ENCODE data around the gene RNF208.
"Not testable (repeated sequence)": the region's sequence is repeated elsewhere in the genome, so short reads cannot be mapped to it uniquely, and the experiment has no call there.

Gene RNF208, protein sequence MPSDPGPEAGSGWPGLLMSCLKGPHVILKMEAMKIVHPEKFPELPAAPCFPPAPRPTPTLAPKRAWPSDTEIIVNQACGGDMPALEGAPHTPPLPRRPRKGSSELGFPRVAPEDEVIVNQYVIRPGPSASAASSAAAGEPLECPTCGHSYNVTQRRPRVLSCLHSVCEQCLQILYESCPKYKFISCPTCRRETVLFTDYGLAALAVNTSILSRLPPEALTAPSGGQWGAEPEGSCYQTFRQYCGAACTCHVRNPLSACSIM

DNA sequence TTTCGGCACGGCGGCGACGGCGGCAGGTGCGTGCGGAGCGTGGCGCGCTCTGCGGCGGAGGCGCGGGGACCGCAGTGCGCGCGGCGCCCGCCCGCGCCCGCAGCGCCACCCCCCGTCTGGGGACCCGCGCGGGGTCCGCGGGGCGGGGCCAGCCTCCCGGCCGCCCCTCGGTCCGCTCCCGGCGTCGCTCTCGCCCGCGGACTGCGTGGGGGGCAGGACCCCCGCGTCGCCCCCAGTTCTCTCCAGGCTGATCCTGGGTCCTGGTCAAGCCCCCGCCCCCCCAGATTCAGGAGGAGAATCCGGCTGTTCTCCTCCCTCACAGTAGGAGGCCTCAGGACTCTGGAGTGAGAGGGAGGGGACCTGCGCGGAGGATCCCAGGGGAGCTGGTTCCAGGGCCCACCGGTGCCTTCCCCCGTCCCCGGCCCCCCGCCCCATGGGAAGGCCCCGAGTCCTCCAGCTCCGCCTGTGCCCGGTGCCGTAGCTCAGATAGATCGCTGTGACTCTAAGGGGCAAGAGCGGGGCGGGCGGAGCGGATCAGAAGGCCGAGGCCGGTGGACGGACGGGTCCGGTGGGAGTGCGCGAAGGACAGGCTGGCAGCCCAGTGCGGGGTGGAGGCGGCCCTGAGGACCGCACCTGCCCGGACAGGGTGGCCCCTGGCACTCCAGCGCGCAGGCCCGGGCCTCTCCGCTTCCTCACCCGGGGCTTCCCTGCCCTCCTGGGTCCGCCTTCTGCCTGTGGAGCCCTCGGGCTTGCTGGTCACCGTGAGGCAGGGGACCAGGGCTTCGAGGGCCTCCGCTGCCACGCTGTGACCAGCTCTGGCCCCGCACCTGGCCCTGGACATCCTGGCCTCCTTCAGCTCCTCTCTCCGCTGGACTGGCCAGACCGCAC is at the start of gene RNF208:
TSS of gene RNF208 (minus strand) at position 51 of the 888 bp plus-strand sequence. CDS start 1,028 bp downstream, outside the sequence.
- DNase-seq (ENCODE audit: low read depth): no peak
- H3K4me3 ChIP-seq (ENCODE audit: low read depth, low read length): peak within 1 kb of the TSS; percentile 73

DNA sequence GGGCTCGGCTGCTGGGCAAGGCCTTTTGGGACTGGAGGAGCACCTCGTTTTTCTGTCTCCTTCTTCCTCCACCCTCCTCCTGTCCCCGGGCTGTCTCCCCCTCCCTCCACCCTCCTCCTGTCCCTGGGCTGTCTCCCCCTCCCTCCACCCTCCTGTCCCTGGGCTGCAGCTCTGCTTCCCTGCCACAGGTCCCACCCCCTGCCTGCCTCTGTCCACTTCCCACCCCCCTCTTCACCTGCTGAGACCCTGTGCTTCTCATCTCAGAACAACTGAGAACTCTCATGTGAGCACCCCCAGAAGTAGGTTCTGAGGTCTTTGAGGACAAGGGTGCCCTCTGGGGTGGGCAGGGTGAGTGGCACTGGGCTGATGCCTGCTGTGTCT is 49.6 kb upstream of the RNF208 start:
- no peak overlapping the region for H3K4me3 ChIP-seq (ENCODE audit: low read depth, low read length)
- DNase-seq (ENCODE audit: low read depth): no peak

DNA sequence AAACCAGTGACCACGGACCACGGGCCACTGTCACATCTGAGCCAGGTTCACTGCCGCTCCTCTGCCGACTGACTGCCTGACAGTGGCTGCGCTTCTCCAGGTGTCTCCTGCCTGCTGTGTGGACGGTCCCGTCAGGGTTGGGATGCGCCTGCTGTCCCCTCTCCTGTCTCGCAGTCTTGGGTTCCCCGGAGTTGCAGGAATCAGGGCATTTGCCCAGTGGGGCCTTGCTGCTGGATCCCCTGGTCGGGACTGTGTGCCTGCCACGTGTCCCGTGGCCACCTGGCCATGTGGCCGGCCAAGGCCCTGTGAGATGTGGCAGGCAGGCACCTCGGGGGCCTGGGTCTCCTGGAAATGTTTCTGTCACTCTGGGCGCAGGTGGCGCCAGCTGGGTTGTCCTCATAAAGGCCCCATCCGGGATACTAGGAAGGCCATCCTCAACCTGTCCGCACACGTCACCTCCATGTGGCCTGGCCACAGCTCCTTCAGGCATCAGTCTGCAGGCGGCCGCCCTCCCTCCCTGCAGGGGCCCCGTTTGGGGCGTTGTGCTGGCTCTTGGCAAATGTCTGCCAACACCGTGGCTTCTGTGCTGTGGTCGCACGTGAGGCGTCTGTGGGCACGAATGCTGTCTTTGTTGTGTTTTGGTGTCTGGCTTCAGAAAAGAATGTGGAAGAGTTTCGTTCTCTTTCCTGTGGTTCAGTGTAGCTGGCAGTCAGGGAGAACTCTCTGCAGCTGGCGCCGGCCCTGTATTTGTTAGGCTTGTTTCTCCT is 49.1 kb upstream of the RNF208 start:
- H3K4me3 ChIP-seq (ENCODE audit: low read depth, low read length): no peak overlapping the region
- DNase-seq (ENCODE audit: low read depth): no peak

DNA sequence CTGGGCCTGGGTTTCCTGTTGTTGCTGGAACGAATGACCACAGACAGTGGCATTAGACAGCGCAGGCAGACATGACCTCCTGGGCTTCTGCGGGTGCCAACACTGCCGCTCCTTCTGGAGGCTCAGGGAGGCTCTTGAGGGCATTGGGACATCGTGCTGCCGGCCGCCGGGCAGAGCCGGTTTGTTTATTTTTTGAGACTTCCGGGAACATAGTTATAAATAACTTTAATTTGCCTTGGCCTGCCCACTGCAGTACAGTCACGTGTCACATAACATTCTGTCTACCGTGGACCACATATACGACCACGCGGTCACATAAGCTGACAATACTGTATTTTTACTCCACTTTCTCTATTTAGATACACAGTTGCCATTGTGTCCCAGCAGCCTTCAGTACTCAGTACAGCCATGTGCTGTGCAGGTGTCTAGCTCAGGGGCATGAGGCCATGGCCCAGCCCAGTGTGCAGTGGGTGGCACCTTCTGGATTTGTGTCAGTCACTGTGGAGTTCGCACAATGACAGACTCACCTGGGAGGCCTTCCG is 47.3 kb upstream of the RNF208 start:
- no peak for DNase-seq (ENCODE audit: low read depth)
- no peak overlapping the region for H3K4me3 ChIP-seq (ENCODE audit: low read depth, low read length)

DNA sequence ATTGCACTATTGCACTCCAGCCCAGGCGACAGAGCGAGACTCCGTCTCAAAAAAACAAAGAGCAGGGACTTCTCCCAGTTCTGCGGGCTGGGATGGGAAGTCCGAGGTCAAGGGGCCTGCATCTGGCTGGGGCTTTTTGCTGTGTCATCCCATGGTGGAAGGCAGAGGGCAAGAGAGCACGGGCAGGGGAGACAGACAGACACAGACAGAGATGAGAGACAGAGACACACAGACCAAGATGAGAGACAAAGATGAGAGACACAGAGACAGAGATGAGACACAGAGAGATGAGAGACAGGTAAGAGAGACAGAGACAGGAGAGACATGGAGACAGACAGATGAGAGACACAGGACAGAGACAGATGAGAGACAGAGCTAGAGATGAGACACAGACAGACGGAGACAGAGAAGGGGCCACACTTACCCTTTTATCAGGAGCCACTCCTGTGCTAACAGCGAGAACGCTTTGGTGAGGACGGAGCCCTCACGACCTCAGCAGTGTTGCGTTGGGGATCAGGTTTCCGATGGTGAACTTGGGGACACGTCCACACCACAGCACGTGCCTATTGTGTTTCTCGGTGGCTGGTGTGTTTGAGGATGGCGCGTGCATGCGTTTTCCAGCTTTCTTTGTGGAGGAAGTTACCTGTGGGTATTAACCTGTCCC is 46.6 kb upstream of the RNF208 start:
- no peak overlapping the region for H3K4me3 ChIP-seq (ENCODE audit: low read depth, low read length)
- no peak for DNase-seq (ENCODE audit: low read depth)

DNA sequence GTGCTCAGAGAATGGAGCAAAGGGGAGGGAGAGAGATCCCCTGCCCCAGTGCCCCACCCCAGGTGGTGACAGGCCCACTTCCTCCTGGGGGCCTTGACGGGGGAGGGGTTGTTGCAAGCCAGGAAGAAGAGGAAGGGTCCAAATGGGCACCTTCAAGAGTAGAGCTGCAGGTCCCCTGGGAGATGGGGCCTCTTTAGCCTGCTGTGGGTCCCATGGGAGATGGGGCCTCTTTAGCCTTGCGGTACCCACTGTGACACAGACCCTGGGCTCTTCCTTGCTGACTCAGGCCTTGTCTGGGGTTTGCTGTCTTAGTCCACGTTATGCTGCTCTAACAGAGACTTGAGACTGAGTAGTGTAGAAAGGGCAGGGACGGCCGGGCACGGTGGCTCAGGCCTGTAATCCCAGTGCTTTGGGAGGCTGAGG is 45.9 kb upstream of the RNF208 start:
- no peak for DNase-seq (ENCODE audit: low read depth)

DNA sequence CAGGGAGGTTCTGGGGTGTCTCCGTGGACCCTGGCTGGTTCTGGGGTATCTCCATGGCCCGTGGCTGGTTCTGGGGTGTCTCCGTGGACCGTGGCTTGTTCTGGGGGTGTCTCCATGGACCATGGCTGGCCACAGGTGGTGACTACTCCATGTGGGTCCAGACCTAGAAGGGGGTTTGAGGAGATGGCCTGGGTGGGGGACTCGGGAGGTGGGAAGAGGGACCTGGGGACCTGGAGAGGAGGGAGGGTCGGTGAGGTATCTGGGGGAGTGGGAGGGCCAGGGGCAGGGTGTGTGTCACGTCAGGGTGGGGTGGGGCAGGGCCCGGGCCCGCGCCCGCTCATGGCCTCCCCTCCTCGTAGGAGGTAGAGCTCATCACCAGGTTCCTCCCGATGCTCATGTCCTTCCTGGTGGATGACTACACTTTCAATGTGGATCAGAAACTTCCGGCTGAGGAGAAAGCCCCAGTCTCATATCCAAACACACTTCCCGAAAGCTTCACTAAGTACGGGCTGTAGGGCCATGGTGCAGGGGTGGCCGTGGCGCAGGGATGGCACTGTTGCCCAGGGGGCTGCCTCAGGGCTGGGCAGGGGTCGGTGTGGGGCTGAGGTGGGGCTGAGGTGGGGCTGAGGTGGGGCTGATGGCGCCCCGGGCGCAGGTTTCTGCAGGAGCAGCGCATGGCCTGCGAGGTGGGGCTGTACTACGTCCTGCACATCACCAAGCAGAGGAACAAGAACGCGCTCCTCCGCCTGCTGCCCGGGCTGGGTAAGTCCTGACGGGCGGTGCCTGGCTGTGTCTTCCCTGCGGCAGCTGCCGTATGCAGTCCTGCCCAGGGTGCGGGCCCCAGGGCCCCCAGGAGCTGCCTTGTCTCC is 44.8 kb upstream of the RNF208 start:
- DNase-seq (ENCODE audit: low read depth): no peak
- H3K4me3 ChIP-seq (ENCODE audit: low read depth, low read length): no peak overlapping the region

More for the DNA sequence above, 45.9 kb upstream of the RNF208 start:
- no peak overlapping the region for H3K4me3 ChIP-seq (ENCODE audit: low read depth, low read length)

DNA sequence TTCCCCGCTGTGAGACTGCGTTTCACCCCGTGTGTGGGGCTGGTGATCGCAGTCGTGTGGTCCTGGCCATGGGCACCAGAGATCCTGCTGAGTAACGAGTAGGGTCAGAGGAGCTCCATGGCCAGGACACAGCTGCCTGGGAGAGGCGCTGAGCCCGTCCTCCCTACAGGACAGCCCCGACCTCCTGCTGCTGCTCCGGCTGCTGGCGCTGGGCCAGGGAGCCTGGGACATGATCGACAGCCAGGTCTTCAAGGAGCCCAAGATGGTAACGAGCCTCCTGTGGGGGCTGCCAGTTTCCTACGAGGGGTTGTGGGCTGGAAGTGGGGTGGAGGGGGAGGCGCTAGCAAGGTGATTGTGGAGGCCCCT is 44.1 kb upstream of the RNF208 start:
- H3K4me3 ChIP-seq (ENCODE audit: low read depth, low read length): no peak overlapping the region
- DNase-seq (ENCODE audit: low read depth): no peak

DNA sequence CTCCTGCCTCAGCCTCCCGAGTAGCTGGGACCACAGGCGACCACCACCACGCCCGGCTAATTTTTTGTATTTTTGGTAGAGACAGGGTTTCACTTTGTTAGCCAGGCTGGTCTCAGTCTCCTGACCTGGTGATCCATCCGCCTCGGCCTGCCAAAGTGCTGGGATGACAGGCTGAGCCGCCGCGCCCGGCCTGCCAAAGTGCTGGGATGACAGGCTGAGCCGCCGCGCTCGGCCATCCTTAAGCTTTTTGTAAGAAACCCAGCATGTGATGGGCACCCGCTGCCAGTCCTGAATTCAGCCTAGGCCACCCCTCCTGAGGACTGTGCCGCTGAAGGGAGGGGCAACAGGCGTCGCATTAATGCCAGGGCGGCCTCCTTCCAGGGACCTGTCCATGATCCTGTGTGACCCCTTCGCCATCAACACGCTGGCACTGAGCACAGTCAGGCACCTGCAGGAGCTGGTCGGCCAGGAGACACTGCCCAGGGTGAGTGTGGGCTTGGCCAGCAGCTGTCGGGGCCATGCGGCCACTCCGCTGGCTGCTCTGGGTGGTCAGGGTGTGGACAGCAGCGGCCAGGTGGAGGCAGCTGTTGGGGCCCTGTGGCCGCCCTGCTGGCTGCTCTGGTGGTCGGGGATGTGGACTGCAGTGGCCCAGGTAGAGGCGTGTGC is 43.6 kb upstream of the RNF208 start:
- DNase-seq (ENCODE audit: low read depth): no peak
- no peak overlapping the region for H3K4me3 ChIP-seq (ENCODE audit: low read depth, low read length)

DNA sequence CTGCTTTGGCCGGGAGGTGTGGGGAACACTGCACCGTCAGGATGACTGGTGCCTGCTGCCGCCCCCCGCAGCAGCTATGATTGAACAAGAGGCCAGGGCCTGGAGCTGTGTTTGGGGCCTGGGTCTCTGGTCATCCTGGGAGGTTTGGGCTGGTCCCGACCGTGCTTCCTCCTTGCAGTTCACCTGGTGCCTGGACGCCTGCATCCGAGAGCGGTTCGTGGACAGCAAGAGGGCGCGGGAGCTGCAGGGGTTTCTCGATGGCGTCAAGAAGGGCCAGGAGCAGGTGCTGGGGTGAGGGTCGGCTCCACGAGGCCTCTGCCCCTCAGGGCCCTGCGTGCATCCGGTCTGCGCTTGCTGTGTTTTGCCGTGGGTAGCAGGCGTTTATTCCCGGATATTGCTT is 42.0 kb upstream of the RNF208 start:
- H3K4me3 ChIP-seq (ENCODE audit: low read depth, low read length): no peak overlapping the region
- DNase-seq (ENCODE audit: low read depth): no peak

DNA sequence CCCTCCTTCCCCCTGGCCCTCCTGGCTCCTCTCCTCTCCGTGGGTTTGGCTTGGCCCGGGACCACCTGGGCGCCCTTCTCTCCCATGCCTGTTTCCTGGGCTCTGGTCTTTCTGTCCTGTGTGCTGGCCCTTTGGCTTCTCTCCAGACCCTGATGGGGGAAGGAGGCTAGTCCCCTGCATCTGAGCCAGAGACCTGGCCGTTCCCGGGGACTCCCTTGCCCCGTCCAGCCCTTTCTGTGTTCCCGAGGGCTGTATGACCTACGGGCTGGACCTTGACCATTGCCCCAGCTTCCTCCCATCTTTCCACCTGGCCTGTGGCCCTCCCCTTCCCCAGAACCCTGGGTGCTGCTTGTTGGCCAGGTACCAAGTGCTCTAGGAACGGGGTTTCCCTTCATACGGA is 41.5 kb upstream of the RNF208 start:
- DNase-seq (ENCODE audit: low read depth): no peak

DNA sequence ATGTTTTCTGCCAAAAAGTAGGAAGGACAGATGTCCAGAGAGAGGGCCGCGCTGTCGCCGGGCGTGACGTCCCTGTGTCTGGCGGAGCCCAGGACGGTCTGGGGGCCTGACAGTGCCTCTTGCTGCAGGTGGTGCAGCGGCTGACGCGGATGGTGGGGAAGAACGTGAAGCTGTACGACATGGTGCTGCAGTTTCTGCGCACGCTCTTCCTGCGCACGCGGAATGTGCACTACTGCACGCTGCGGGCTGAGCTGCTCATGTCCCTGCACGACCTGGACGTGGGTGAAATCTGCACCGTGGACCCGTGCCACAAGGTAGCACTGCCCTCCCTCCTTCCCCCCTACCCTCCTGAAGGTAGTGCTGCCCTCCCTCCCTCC is 40.9 kb upstream of the RNF208 start:
- H3K4me3 ChIP-seq (ENCODE audit: low read depth, low read length): no peak overlapping the region
- DNase-seq (ENCODE audit: low read depth): no peak

More for the DNA sequence above, 41.5 kb upstream of the RNF208 start:
- no peak overlapping the region for H3K4me3 ChIP-seq (ENCODE audit: low read depth, low read length)

DNA sequence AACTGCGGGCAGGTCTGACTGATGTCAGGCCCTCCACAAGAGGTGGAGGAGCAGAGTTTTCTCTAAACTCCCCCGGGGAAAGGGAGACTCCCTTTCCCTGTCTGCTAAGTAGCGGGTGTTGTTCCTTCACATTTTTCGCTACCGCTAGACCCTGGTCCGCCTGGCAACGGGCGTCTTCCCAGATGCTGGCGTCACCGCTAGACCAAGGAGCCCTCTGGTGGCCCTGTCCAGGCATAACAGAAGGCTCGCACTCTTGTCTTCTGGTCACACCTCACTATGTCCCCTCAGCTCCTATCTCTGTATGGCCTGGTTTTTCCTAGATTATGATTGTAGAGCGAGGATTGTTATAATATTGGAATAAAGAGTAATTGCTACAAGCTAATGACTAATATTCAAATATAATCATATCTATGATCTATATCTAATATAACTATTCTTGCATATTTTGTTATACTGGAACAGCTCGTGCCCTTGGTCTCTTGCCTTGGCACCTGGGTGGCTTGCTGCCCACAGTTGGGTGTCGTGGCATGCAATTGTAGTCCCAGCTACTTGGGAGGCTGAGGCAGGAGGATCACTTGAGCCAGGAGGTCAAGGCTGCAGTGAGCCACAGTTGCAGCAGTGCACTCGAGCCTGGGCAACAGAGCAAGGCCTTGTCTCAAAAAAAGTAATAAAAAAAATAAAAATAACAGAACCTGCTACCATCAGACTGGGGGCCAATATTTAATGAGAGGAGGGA is 40.3 kb upstream of the RNF208 start:
- DNase-seq (ENCODE audit: low read depth); H3K4me3 ChIP-seq (ENCODE audit: low read depth, low read length): not testable (repeated sequence)

DNA sequence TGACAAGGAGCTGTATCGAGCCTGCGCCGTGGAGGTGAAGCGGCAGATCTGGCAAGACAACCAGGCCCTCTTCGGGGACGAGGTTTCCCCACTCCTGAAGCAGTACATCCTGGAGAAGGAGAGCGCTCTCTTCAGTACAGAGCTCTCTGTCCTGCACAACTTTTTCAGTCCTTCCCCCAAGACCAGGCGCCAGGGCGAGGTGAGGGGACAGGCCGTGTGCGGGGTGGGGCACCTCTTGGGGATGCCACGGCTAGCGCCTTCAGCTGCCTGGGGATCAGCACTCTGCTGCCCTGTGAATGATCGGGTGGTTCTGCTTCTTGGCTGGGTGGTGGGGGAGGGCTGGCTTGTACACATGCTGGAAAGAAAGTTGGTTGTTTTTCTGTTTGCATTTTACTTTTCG is 34.8 kb upstream of the RNF208 start:
- no peak overlapping the region for H3K4me3 ChIP-seq (ENCODE audit: low read depth, low read length)
- DNase-seq (ENCODE audit: low read depth): no peak

DNA sequence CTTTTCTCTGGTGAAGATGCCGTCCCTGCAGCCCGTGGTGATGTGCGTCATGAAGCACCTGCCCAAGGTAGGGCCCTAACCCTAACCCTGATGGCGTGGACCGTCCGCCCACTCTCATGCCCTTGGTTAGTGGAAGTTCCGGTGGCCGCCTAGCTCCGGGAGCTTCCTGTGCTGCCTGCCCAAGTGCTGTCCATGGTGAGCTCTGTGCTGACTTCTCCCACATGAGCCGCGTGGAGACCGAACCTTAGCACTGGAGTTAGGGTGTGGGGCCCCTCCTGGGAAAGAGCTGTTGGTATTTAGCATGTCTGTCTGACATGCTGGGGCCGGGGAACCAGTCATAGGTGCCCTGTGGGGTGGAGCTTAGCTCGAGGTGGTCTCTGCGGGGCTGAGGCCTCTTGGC is 34.3 kb upstream of the RNF208 start:
- peak overlapping the region; percentile 95 for H3K4me3 ChIP-seq (ENCODE audit: low read depth, low read length)
- DNase-seq (ENCODE audit: low read depth): no peak

DNA sequence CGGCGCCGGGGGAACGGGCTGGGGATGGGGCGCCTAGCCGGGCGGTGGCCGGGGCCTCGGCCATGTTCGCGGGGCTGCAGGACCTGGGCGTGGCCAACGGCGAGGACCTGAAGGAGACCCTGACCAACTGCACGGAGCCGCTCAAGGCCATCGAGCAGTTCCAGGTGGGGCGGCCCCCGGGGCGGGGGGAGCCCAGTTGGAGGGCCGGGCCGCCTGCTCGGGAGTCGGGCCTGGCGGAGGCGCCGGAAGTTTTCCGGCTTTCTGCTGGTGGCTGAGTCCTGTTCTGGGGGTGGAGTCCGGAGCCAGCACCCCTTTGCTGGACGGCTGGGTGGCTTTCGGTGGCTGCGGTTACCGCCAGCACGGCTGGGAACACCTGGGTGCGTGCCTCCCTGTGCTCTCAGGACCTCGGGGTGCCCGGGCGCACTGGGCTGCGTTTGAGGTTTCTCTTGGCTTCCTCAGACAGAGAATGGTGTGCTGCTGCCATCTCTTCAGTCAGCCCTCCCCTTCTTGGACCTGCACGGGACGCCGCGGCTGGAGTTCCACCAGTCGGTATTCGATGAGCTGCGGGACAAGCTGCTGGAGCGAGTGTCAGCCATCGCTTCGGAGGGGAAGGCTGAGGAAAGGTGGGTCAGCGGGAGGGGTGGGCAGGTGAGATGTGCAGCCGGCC is 33.5 kb upstream of the RNF208 start:
- peak overlapping the region; percentile 95 for H3K4me3 ChIP-seq (ENCODE audit: low read depth, low read length)
- DNase-seq (ENCODE audit: low read depth): no peak

All from skeletal muscle cell (primary cell).